HEK293T (cell line): ENCODE results near the gene CGNL1.

Experiments
- ARNT ChIP-seq: fragments of 450-650 bp; IDR thresholded peaks from 2 replicates; pipeline ENCODE4 v1.6.1; 2017; ENCODE audit warnings: mild to moderate bottlenecking
- BHLHE40 ChIP-seq: fragments of 450-650 bp; IDR thresholded peaks from 2 replicates; pipeline ENCODE4 v1.6.1; 2016; ENCODE audit warnings: mild to moderate bottlenecking, moderate library complexity, borderline replicate concordance
- CTBP1 ChIP-seq: fragments of 450-650 bp; IDR thresholded peaks from 2 replicates; pipeline ENCODE4 v1.6.1; 2016; ENCODE audit warnings: borderline replicate concordance
- FOXA1 ChIP-seq: fragments of 450-650 bp; IDR thresholded peaks from 2 replicates; pipeline ENCODE4 v1.6.1; 2016; ENCODE audit warnings: mild to moderate bottlenecking
- FOXK2 ChIP-seq: fragments of 450-650 bp; IDR thresholded peaks from 2 replicates; pipeline ENCODE4 v1.6.1; 2016; ENCODE audit warnings: mild to moderate bottlenecking
- FOXM1 ChIP-seq: fragments of 450-650 bp; IDR thresholded peaks from 2 replicates; pipeline ENCODE4 v1.6.1; 2017; ENCODE audit warnings: mild to moderate bottlenecking, borderline replicate concordance
- SP1 ChIP-seq: fragments of 450-650 bp; IDR thresholded peaks from 2 replicates; pipeline ENCODE4 v1.6.1; 2017
- SUZ12 ChIP-seq: fragments of 450-650 bp; IDR thresholded peaks from 2 replicates; pipeline ENCODE4 v1.6.1; 2016; ENCODE audit warnings: mild to moderate bottlenecking
- TARDBP ChIP-seq: fragments of 450-650 bp; IDR thresholded peaks from 2 replicates; pipeline ENCODE4 v1.6.1; 2016
- ZNF384 ChIP-seq: fragments of 450-650 bp; IDR thresholded peaks from 2 replicates; pipeline ENCODE4 v1.6.1; 2016

- TF ChIP-seq BHLHE40 (no peak), ARNT (0 out of 2 replicates have a peak, but pooled peaks have one; percentile 39), ZNF384 (no peak), SP1 (no peak), FOXA1 (no peak), SUZ12 (no peak), TARDBP (no peak), FOXM1 (no peak), CTBP1 (0 out of 2 replicates have a peak, but pooled peaks have one; percentile 15), FOXK2 (no peak)
Measured at GRCh38 chr15:57387564-57388076, 11.3 kb downstream of the CGNL1 start.
